GM19438 (cell line): ENCODE results near the gene RETREG1.
"Not testable (repeated sequence)": the region's sequence is repeated elsewhere in the genome, so short reads cannot be mapped to it uniquely, and the experiment has no call there.

ENCODE experiments used
- ATAC-seq: cut with Tn5 transposase; IDR thresholded peaks from one replicate; pipeline ENCODE4 v1.9.1; 2021; ENCODE audit warnings: low read depth; ENCODE audit not compliant: unreplicated experiment

RETREG1 gene

GRCh38 chr5:16461782-16462181 lies 155.0 kb downstream of the RETREG1 start:
- ATAC-seq: no peak

- ATAC-seq: no peak
Observed at GRCh38 chr5:16461026-16461425, 155.8 kb downstream of the RETREG1 start.

GRCh38 chr5:16459451-16459850 lies 157.3 kb downstream of the RETREG1 start:
- no peak for ATAC-seq

- no peak for ATAC-seq
Observed at GRCh38 chr5:16457853-16458252, 158.9 kb downstream of the RETREG1 start.

- ATAC-seq: no peak
Observed at GRCh38 chr5:16457451-16457850, 159.3 kb downstream of the RETREG1 start.

- ATAC-seq: peak; percentile 57
Observed at GRCh38 chr5:16456103-16456832, 160.5 kb downstream of the RETREG1 start.

- ATAC-seq: no peak
Observed at GRCh38 chr5:16455668-16456067, 161.1 kb downstream of the RETREG1 start.

GRCh38 chr5:16454686-16455085 lies 162.1 kb downstream of the RETREG1 start:
- ATAC-seq: no peak

GRCh38 chr5:16453609-16454008 lies 163.2 kb downstream of the RETREG1 start:
- ATAC-seq: no peak

- no peak for ATAC-seq
Observed at GRCh38 chr5:16450163-16450562, 166.6 kb downstream of the RETREG1 start.

- no peak for ATAC-seq
Observed at GRCh38 chr5:16446993-16447392, 169.8 kb downstream of the RETREG1 start.

GRCh38 chr5:16437977-16438376 lies 178.8 kb downstream of the RETREG1 start:
- no peak for ATAC-seq

- ATAC-seq: not testable (repeated sequence)
Observed at GRCh38 chr5:16436065-16436682, 180.6 kb downstream of the RETREG1 start.

GRCh38 chr5:16431490-16431889 lies 185.3 kb downstream of the RETREG1 start:
- ATAC-seq: no peak

GRCh38 chr5:16430349-16431089 lies 186.3 kb downstream of the RETREG1 start:
- ATAC-seq: no peak

- ATAC-seq: no peak
Observed at GRCh38 chr5:16428359-16428758, 188.4 kb downstream of the RETREG1 start.

GRCh38 chr5:16427587-16427986 lies 189.2 kb downstream of the RETREG1 start:
- ATAC-seq: no peak
